Subcutaneous abdominal adipose tissue (tissue), 5 donors: Measurements from ENCODE around the gene CCNB3.

Experiments
- H3K27ac ChIP-seq: one replicate; pipeline ENCODE4 v1.7.0; 2013; ENCODE audit warnings: low read depth, mild to moderate bottlenecking, inconsistent platforms, low read length, moderate library complexity
- H3K27me3 ChIP-seq, 5 donors: one replicate each; pipeline ENCODE4 v1.7.0; 2013; ENCODE audit warnings: low read length in 5 of 5, inconsistent platforms in 1 of 5; ENCODE audit not compliant: control insufficient read depth in 5 of 5, insufficient read depth in 4 of 5
- H3K36me3 ChIP-seq, 5 donors: one replicate each; pipeline ENCODE4 v1.7.0; 2013; ENCODE audit warnings: low read length in 5 of 5; ENCODE audit not compliant: control insufficient read depth in 5 of 5, insufficient read depth in 5 of 5
- H3K4me1 ChIP-seq, 5 donors: one replicate each; pipeline ENCODE4 v1.7.0; 2013; ENCODE audit warnings: low read length in 5 of 5, mild to moderate bottlenecking in 3 of 5, moderate library complexity in 1 of 5; ENCODE audit not compliant: control insufficient read depth in 5 of 5, insufficient read depth in 5 of 5
- H3K4me3 ChIP-seq, 5 donors: one replicate each; pipeline ENCODE4 v1.7.0; 2013; ENCODE audit warnings: low read length in 5 of 5, low read depth in 1 of 5
- H3K9ac ChIP-seq, 5 donors: one replicate each; pipeline ENCODE4 v1.7.0; 2013; ENCODE audit warnings: low read length in 5 of 5, mild to moderate bottlenecking in 4 of 5, moderate library complexity in 3 of 5
- H3K9me3 ChIP-seq, 5 donors: one replicate each; pipeline ENCODE4 v1.7.0; 2013; ENCODE audit warnings: low read length in 5 of 5; ENCODE audit not compliant: control insufficient read depth in 5 of 5
- donor health status: healthy.
- donor health status: healthy.
- donor health status: healthy.
- donor health status: healthy.
- donor health status: healthy.

The CCNB3 gene

GRCh38 chrX:50180073-50180940, 24.3 kb upstream of the CCNB3 start:
- Histone ChIP-seq H3K9ac (no peak overlapping the region), H3K27ac (no peak overlapping the region), H3K27me3 (peaks cover 0 to 32% (median 8%) of the 10 kb centered on the region in 5 donors), H3K36me3 (no peaks in the 10 kb centered on the region), H3K9me3 (no peaks in the 10 kb centered on the region), H3K4me3 (no peak overlapping the region), H3K4me1 (no peaks in the 10 kb centered on the region)

- no peak overlapping the region for H3K9ac ChIP-seq
- no peaks in the 10 kb centered on the region for H3K36me3 ChIP-seq
- peaks cover 0 to 23% (median 7%) of the 10 kb centered on the region in 5 donors for H3K27me3 ChIP-seq
- H3K9me3 ChIP-seq: no peaks in the 10 kb centered on the region
- H3K4me3 ChIP-seq: no peak overlapping the region
- no peaks in the 10 kb centered on the region for H3K4me1 ChIP-seq
- no peak overlapping the region for H3K27ac ChIP-seq
Observed at GRCh38 chrX:50183891-50184290, 20.7 kb upstream of the CCNB3 start.

- Histone ChIP-seq H3K4me1 (no peaks in the 10 kb centered on the region), H3K27me3 (peaks cover 0 to 20% (median 9%) of the 10 kb centered on the region in 5 donors), H3K9ac (no peak overlapping the region), H3K9me3 (no peaks in the 10 kb centered on the region), H3K4me3 (no peak overlapping the region), H3K36me3 (no peaks in the 10 kb centered on the region), H3K27ac (no peak overlapping the region)
Observed at GRCh38 chrX:50188859-50189600, 15.5 kb upstream of the CCNB3 start.

GRCh38 chrX:50198348-50198747, 6.2 kb upstream of the CCNB3 start:
- no peaks in the 10 kb centered on the region for H3K9me3 ChIP-seq
- H3K27ac ChIP-seq: no peak overlapping the region
- no peaks in the 10 kb centered on the region for H3K36me3 ChIP-seq
- peaks cover 0 to 5% (median 0%) of the 10 kb centered on the region in 5 donors for H3K4me1 ChIP-seq
- no peak overlapping the region for H3K9ac ChIP-seq
- no peak overlapping the region for H3K4me3 ChIP-seq
- peaks cover 3 to 15% (median 13%) of the 10 kb centered on the region in 5 donors for H3K27me3 ChIP-seq

- H3K36me3 ChIP-seq: no peaks in the 10 kb centered on the region
- H3K27me3 ChIP-seq: peaks cover 0 to 12% (median 10%) of the 10 kb centered on the region in 5 donors
Observed at GRCh38 chrX:50200907-50201306, 3.7 kb upstream of the CCNB3 start, which contains the start of gene AKAP4. Gene AKAP4 (minus strand): TSS chrX:50201007. CDS start chrX:50200889, 118 bp downstream.

GRCh38 chrX:50202539-50202938, 2.0 kb upstream of the CCNB3 start:
- no peak overlapping the region for H3K4me3 ChIP-seq
- peaks cover 0 to 12% (median 10%) of the 10 kb centered on the region in 5 donors for H3K27me3 ChIP-seq
- no peaks in the 10 kb centered on the region for H3K36me3 ChIP-seq
- no peaks in the 10 kb centered on the region for H3K9me3 ChIP-seq
- H3K4me1 ChIP-seq: peaks cover 0 to 14% (median 2%) of the 10 kb centered on the region in 5 donors
- no peak overlapping the region for H3K27ac ChIP-seq
- no peak overlapping the region for H3K9ac ChIP-seq

More at GRCh38 chrX:50200907-50201306, 3.7 kb upstream of the CCNB3 start, which contains the start of gene AKAP4:
- Histone ChIP-seq H3K9ac (no peak within 1 kb of the TSS), H3K9me3 (no peaks in the 10 kb centered on the region), H3K27ac (no peak within 1 kb of the TSS), H3K4me1 (peaks cover 0 to 14% (median 2%) of the 10 kb centered on the region in 5 donors), H3K4me3 (no peak within 1 kb of the TSS)

GRCh38 chrX:50206753-50207152, 2.2 kb downstream of the CCNB3 start:
- no peak overlapping the region for H3K27ac ChIP-seq
- no peak overlapping the region for H3K9ac ChIP-seq
- peaks cover 0 to 14% (median 2%) of the 10 kb centered on the region in 5 donors for H3K4me1 ChIP-seq
- no peaks in the 10 kb centered on the region for H3K9me3 ChIP-seq
- no peaks in the 10 kb centered on the region for H3K36me3 ChIP-seq
- no peak overlapping the region for H3K4me3 ChIP-seq
- H3K27me3 ChIP-seq: peaks cover 0 to 3% (median 0%) of the 10 kb centered on the region in 5 donors

- H3K9me3 ChIP-seq: no peaks in the 10 kb centered on the region
- no peak overlapping the region for H3K9ac ChIP-seq
- H3K27me3 ChIP-seq: no peaks in the 10 kb centered on the region
- H3K27ac ChIP-seq: no peak overlapping the region
- no peak overlapping the region for H3K4me3 ChIP-seq
- H3K36me3 ChIP-seq: no peaks in the 10 kb centered on the region
- H3K4me1 ChIP-seq: no peaks in the 10 kb centered on the region
Observed at GRCh38 chrX:50211510-50211909, 6.9 kb downstream of the CCNB3 start.

GRCh38 chrX:50281253-50281652, 76.7 kb downstream of the CCNB3 start:
- H3K27me3 ChIP-seq: peaks cover 0 to 3% (median 0%) of the 10 kb centered on the region in 5 donors
- H3K9ac ChIP-seq: no peak overlapping the region
- H3K9me3 ChIP-seq: no peaks in the 10 kb centered on the region

GRCh38 chrX:50327235-50327634, 122.7 kb downstream of the CCNB3 start:
- Histone ChIP-seq H3K27ac (no peak overlapping the region), H3K9ac (no peak overlapping the region), H3K27me3 (peaks cover 0 to 6% (median 3%) of the 10 kb centered on the region in 5 donors), H3K4me1 (no peaks in the 10 kb centered on the region), H3K4me3 (no peak overlapping the region), H3K36me3 (no peaks in the 10 kb centered on the region), H3K9me3 (peaks cover 0 to 9% (median 0%) of the 10 kb centered on the region in 5 donors)

More at GRCh38 chrX:50281253-50281652, 76.7 kb downstream of the CCNB3 start:
- no peak overlapping the region for H3K27ac ChIP-seq
- H3K36me3 ChIP-seq: no peaks in the 10 kb centered on the region
- no peak overlapping the region for H3K4me3 ChIP-seq
- no peaks in the 10 kb centered on the region for H3K4me1 ChIP-seq
